Ishikawa (cell line): Measurements from ENCODE around the gene GASK1A.

Experiments
- EP300 ChIP-seq: IDR thresholded peaks from 2 replicates; pipeline ENCODE4 v1.6.1; 2012; ENCODE audit warnings: borderline replicate concordance
- TAF1 ChIP-seq: IDR thresholded peaks from 2 replicates; pipeline ENCODE4 v1.6.1; 2012; ENCODE audit warnings: low read depth, mild to moderate bottlenecking
- TCF12 ChIP-seq: IDR thresholded peaks from 2 replicates; pipeline ENCODE4 v1.6.1; 2012; ENCODE audit warnings: low read depth
- TEAD4 ChIP-seq: IDR thresholded peaks from 2 replicates; pipeline ENCODE4 v1.6.1; 2012
- YY1 ChIP-seq: IDR thresholded peaks from 2 replicates; pipeline ENCODE4 v1.6.1; 2012; ENCODE audit warnings: low read depth

DNA sequence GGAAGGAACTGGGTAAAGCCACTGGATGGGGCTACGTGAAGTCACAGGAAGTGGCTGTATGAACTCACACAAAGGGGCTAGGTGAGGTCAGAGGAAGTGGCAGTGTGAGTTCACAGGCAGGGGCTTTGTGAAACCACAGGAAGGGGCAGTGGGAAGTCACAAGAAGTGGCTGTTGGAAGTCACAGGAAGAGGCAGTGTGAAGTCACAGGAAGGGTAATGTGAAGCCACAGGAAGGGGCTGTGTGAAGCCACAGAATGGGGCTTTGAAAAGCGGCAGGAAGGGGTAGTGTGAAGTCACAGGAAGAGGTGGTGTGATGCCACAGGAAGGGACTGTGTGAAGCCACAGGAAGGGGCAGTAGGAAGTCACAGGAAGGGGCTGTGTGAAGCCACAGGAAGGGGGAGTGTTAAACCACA lies 34.6 kb downstream of the GASK1A start:
- no peak for TF ChIP-seq TCF12
- no peak for TF ChIP-seq TEAD4
- TF ChIP-seq TAF1 = no peak
- no peak for TF ChIP-seq EP300
- no peak for TF ChIP-seq YY1
